Ishikawa (cell line): ENCODE results near the gene SCAPER.

Experiments used
- CEBPB ChIP-seq: IDR thresholded peaks from 2 replicates; pipeline ENCODE4 v1.6.1; 2012
- CREB1 ChIP-seq: IDR thresholded peaks from 2 replicates; pipeline ENCODE4 v1.6.1; 2012; ENCODE audit warnings: low read depth
- EGR1 ChIP-seq: IDR thresholded peaks from 2 replicates; pipeline ENCODE4 v1.6.1; 2012
- EP300 ChIP-seq: IDR thresholded peaks from 2 replicates; pipeline ENCODE4 v1.6.1; 2012; ENCODE audit warnings: borderline replicate concordance
- FOXM1 ChIP-seq: IDR thresholded peaks from 2 replicates; pipeline ENCODE4 v1.6.1; 2012; ENCODE audit warnings: low read depth, borderline replicate concordance
- MAX ChIP-seq: IDR thresholded peaks from 2 replicates; pipeline ENCODE4 v1.6.1; 2012
- NFIC ChIP-seq: IDR thresholded peaks from 2 replicates; pipeline ENCODE4 v1.6.1; 2012
- RAD21 ChIP-seq: IDR thresholded peaks from 2 replicates; pipeline ENCODE4 v1.6.1; 2012; ENCODE audit warnings: low read depth
- REST ChIP-seq: IDR thresholded peaks from 2 replicates; pipeline ENCODE4 v1.6.1; 2012; ENCODE audit warnings: low read depth, mild to moderate bottlenecking
- TAF1 ChIP-seq: IDR thresholded peaks from 2 replicates; pipeline ENCODE4 v1.6.1; 2012; ENCODE audit warnings: low read depth, mild to moderate bottlenecking
- TCF12 ChIP-seq: IDR thresholded peaks from 2 replicates; pipeline ENCODE4 v1.6.1; 2012; ENCODE audit warnings: low read depth
- TEAD4 ChIP-seq: IDR thresholded peaks from 2 replicates; pipeline ENCODE4 v1.6.1; 2012
- USF1 ChIP-seq: IDR thresholded peaks from 2 replicates; pipeline ENCODE4 v1.6.1; 2012
- YY1 ChIP-seq: IDR thresholded peaks from 2 replicates; pipeline ENCODE4 v1.6.1; 2012; ENCODE audit warnings: low read depth
- ZBTB7A ChIP-seq: IDR thresholded peaks from 2 replicates; pipeline ENCODE4 v1.6.1; 2012; ENCODE audit warnings: low read depth

Gene SCAPER

GRCh38 chr15:76310475-76311099 is 594.6 kb downstream of the SCAPER start:
- TF ChIP-seq MAX (no peak), EGR1 (no peak), NFIC (no peak), YY1 (no peak), REST (no peak), USF1 (no peak), EP300 (no peak), TEAD4 (no peak), ZBTB7A (no peak), CEBPB (no peak), FOXM1 (no peak), RAD21 (no peak), CREB1 (no peak), TAF1 (no peak), TCF12 (no peak)

- TF ChIP-seq CEBPB (no peak), REST (no peak), RAD21 (no peak), TEAD4 (no peak), EP300 (no peak), ZBTB7A (no peak), USF1 (no peak), FOXM1 (no peak)
Measured at GRCh38 chr15:76309601-76310330, 595.4 kb downstream of the SCAPER start.

- TF ChIP-seq ZBTB7A (no peak), EP300 (no peak), YY1 (no peak), RAD21 (no peak), TCF12 (no peak), USF1 (no peak), MAX (no peak), REST (no peak)
Measured at GRCh38 chr15:76303909-76304308, 601.2 kb downstream of the SCAPER start.

GRCh38 chr15:76299786-76300185 is 605.4 kb downstream of the SCAPER start:
- no peak for TF ChIP-seq ZBTB7A
- TF ChIP-seq TAF1 = no peak
- TF ChIP-seq MAX = no peak
